ENCODE data around the gene GLOD5.

The GLOD5 gene

DNA sequence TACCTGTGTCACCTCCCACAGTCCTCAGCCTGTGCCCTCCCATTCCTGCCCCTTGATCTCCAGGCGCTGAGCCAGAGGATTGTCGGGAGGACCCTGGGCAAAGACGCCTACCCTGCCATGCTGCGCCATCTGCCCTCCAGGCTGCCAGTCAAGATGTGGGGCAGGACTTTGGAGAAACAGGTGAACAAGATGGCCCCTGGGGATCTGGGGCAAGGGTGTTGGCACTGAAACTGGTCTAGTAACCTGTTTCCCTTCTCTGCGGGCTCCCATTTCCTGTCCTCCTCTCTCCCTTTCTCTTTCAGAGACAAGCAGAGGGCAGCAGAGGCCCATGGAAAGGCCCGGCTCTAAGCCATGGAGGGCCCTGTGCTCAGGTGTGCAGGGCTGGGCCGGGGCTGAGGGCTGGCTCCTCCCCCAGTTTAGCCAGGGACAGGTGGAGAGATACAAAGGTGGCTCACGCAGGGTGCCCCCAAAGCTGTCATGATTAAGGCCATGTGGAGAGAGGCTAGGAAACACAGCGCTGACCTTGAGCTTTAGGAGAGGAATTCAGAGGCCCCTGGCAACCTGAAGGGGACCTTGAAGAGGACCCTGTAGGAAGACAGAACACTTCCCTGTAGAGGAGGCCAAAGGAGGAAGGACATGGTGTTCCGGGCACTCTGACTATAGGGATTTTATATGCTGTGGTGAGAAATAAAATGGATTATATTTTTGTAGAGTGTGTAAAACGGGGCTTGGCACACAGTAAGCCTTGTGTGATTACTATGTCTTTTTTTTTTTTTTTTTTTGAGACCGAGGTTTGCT lies at the start of gene GLOD5:
TSS of gene GLOD5 (plus strand) at position 74 of the 798 bp plus-strand sequence. CDS start at position 118, 44 bp downstream.
- no peak for DNase-seq

DNA sequence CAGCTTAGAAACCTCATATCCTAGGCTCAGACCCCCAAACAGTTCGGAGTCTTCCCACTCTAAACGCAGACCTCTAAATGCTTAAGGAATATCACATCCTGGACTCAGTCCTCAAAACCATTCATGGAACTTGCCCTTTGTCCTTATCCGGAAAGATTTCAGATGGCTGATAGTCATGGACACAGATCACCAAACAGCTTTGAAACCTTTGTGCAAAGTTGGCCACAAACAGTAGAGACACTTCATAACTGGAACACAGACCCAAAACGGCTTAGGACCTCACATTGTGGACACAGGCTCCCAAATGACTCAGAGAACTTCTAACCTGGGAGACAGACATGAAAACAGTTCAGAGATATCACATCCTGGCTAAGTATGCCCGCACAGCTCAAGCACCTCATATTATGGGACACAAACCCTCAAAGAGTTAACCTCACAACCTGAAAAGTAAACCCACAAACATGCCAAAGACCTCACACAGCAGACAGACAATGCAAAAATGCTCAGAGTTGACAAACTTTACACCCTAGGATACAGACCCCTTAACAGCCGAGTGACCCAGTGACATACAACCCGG lies 49.5 kb upstream of the GLOD5 start:
- DNase-seq, result no peak

DNA sequence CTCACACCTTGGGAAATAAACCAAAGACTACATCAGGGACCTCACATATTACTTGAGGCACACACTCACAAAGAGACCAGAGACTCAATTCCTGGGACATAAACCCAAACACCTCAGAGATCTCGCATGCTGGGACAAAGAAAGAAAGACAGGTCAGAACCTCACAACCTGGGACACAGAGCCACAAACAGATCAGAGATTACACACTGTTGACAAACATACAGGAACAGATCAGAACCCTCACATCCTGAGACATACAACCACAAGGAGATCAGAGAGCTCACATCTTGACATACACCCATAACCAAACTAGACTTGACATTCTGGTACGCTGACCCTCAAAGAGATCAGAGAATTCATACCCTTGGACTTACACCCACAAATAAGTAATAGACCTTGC lies 47.7 kb upstream of the GLOD5 start:
- no peak for DNase-seq

GRCh38 chrX:48714573-48714972 lies 47.0 kb upstream of the GLOD5 start:
- DNase-seq, result no peak

- DNase-seq, result no peak
These were observed 46.5 kb upstream of the GLOD5 start for GRCh38 chrX:48715072-48715471.

DNA sequence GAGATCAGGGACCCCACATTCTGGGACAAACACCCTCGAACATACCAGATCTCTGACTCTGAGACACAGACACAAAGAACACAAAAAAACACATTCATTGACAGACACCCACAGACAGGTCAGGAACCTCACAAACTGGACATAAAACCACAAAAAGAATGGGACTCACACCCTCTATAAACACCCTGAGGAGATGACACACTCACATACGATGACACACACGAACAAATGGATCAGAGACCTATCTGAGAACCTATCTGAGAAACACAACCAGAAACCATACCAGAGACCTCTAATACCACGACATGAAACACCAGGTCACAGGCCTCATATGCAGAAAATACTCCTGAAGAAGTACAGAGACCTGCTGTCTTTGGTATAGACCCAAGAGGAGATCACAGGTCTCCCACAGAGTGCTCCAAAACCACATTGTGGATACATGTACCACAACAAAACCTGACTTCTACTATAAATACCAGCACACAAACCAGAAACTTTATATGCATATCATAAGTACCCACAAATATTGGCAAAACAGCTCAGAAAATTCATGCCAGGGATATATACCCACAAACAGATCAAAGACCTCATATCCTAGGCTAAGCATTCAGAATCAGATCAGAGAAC lies 45.6 kb upstream of the GLOD5 start:
- DNase-seq, result no peak

- DNase-seq, result no peak
These were observed 41.6 kb upstream of the GLOD5 start for GRCh38 chrX:48719958-48720357.

GRCh38 chrX:48720577-48721250 lies 40.8 kb upstream of the GLOD5 start:
- no peak for DNase-seq

- DNase-seq, result no peak
These were observed 39.6 kb upstream of the GLOD5 start for GRCh38 chrX:48721916-48722315.

GRCh38 chrX:48726596-48726995 lies 35.0 kb upstream of the GLOD5 start:
- DNase-seq, result no peak

DNA sequence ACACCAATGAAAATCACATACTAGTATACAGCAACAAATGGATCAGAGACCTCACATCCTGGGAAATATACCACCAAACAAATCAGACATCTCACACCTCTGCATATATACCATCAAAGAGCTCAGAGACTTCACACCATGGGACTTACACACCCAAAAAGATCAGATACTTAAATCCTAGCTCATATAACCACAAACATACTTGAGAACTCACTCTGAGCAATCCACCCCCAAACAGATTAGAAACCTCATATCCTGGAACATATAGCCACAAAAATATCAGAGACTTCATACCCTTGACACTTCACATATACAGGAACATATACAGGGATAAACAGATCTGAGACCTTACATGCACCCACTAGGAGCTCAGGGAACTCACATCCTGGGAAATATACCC lies 32.9 kb upstream of the GLOD5 start:
- DNase-seq, result no peak

DNA sequence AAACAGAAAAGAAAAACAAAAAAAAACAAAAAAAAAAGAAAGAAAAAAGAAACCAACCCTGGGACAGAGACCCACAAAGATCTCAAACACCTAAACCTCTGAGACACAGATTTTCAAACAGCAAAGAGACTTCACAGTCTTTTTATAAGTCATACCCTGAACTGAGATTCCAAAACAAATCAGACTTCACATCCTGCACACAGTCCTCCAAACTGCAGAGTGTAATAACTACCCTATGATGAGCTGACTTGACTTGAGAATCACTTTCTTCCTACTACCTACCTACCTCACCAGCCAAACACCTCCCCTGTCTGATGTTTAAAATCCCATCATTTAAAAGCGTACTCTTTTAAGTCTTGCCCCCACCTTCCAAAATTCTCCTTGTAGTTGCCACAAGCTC lies 25.2 kb upstream of the GLOD5 start:
- no peak for DNase-seq

DNA sequence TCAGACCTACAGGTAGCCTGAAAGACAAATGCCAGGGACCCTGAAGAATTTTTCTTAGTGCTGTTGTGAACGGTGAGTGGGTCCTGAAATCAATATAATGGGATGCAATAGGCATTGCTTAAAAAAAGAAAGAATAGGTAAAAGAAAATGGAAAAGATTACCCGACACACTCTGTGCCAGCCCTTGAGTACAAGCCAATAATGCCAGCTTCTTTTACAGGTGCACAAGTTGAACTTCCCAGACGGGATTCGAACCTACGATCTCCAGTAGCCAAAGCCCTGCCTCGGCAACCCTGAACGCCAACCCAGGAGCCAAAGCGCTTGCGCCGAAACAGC lies 24.7 kb upstream of the GLOD5 start:
- DNase-seq, result no peak

DNA sequence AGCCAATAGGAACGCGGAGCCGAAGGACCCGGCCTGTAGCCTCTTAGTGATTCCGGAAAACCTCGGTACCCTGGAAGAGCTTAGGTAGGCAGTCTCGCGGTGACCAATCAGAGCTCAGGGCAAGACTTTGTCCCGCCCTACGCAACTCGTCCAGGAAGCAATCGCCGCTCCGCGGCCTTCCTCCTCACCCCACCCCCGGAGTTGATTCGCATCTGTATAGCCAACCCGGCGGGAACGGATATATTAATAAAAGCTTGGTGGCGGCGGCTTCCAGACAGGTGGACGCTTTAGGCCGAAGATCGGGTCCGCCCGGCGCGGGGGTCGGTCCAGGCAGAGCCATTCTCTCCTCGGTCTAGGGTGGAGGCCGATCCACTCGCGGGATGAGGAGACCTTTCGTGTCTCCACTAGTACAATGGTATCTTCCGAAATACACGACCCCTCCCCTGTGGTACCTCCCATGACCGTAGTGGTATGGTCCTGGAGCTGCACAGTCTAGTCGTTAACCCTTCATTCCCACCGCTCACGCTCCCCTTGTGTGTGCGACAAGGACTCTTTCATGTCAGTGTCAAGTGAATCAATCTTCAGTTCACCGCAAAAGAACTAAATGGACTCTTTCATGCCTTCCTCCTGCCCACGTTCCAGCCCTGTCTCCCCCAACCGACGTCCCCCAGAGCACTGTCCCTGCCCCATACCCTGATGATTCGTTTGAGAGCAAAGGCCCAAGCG lies 24.2 kb upstream of the GLOD5 start:
- DNase-seq, result peak; percentile 95

DNA sequence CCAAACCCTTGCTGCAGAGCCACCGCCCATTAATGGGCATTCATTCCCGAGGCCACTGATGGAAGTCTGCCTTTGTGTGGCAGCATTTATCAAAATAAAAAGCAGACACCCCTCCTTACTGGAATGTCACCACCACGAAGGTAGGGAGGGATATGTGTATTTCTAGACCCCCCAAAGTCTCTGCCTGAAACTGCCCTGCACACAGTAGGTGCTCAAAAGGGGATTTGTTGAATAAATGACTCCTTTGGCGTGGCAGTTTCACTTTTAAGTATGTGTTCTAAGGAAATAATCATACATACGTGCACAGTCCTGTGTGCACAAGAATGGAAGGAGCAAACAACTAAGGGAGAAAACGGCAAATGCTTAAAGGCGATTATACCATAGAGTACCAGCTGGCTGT lies 23.6 kb upstream of the GLOD5 start:
- DNase-seq, result no peak

GRCh38 chrX:48741834-48742233 lies 19.7 kb upstream of the GLOD5 start:
- no peak for DNase-seq

DNA sequence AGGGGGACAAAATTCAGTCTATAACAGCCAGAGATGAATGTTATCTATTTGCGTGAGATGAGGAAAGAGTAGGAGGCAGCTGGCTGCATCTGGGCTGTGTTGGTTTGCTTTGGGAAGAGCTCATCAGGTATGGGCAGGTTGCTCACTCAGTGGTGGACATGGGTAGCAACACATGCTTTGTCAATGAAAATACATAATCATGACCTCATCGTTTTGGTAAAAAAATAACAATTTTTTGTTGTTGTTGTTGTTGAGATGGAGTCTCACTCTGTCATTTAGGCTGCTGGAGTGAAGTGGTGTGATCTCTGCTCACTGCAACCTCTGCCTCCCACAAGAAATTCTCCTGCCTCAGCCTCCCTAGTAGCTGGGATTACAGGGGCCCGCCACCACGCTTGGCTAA lies 16.3 kb upstream of the GLOD5 start:
- DNase-seq, result no peak

DNA sequence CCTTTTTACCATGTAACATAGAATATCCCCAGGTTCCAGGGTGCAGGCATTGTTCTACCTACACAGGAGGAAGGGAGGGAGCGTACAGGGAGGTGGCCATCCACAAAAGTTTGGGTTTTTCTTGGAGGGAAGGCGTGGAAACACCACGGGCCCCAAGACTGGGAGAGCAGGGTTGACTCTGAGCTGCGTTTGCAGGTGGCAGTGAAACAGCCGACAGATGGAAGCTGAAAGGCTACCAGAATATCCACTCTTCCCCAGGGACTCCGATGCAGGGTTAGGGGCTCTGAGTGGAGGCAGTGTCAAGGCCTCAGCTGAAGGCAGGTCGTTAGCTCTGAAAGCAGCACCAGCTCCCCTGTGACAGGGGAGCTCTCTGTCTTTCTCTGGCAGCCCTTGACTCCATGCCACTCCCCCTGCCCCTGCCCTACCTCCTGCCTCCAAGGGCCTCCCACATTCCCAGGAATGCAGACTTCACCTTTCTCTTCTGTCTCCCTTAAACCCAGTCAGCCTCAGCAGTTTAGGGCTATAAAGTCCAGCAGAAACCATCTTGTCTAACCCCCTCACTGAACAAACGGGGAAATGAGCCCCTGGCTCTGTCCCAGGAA lies 14.0 kb upstream of the GLOD5 start:
- DNase-seq, result no peak

GRCh38 chrX:48749182-48749581 lies 12.4 kb upstream of the GLOD5 start:
- no peak for DNase-seq

DNA sequence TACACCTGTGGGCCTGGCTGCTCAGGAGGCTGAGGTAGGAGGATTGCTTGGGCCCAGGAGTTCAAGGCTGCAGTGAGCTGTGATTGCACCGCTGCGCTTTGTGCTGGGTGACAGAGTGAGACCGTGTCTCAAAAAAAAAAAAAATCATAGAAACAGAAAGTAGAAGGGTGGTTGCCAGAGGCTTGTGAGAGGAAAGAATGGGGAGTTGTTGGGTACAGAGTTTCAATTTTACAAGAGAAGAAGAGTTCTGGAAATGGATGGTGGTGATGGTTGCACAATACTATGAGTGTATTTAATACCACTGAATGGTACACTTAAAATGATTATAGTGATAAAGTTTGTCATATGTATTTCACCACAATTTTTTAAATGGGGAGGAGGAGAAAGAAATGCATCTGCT lies 10.2 kb upstream of the GLOD5 start:
- DNase-seq, result no peak

DNA sequence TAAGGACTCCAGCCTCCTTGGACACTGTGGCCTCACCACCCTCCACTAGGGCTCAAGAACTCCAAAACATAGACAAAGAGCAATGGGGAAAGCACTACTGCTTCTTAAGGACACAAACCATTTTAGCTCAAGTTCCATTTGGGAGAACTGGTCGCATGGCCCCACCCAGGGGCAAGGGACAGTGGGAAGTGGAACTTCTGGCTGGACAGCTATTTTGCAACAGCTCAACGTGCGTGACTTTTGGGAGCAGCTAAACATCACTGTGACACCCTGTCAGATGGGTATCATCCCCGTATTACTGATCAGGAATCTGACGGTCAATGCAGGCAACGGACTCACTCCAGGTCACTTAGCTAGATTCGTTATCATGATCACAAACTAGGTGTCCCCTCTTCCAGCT lies 9.0 kb upstream of the GLOD5 start:
- DNase-seq, result no peak

DNA sequence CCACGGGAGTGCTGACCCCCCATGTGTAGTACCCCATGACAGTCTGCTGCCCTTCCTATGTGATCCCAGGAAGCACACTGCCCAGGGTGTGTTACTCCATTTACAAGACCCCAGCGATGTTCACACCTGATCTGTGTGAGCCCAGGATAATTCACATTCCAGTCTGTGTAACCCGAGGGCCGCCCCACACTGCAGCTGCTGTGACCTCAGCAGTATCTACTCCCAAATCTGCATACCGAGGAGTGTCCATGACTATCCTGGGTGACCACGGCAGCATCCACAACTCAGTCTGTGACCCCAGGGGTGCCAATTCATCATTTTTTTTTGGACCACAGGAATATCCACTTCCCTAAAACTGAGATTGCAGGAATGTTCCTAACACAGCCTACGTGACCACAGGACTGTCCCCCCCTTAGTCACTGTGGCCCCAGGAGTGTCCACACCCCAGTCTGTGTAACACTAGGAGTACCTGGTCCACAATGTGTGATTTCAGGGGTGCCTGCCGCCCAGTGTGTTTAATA lies 7.8 kb upstream of the GLOD5 start:
- DNase-seq, result no peak

- no peak for DNase-seq
These were observed 7.3 kb upstream of the GLOD5 start for GRCh38 chrX:48754238-48754637.

Data from right hindlimb (tissue), 1 donor.